DOHH2 (cell line): Measurements from ENCODE around the gene PDE2A.

ENCODE experiments used
- H3F3A ChIP-seq: fragments of 200-600 bp; sonication (generic), shearing (Covaris generic); 2 replicates; pipeline ENCODE4 v1.6.0; 2016; ENCODE audit warnings: antibody characterized with exemption, mild to moderate bottlenecking; ENCODE audit not compliant: control insufficient read depth, insufficient read depth
- H3K27ac ChIP-seq: fragments of 200-600 bp; sonication (generic); 2 replicates; pipeline ENCODE4 v1.5.1; 2014; ENCODE audit warnings: low read depth, mild to moderate bottlenecking, low read length, moderate library complexity
- H3K27me3 ChIP-seq: fragments of 200-600 bp; sonication (generic); 2 replicates; pipeline ENCODE4 v1.6.1; 2014; ENCODE audit warnings: mild to moderate bottlenecking, low read length, mixed read lengths; ENCODE audit not compliant: control insufficient read depth
- H3K36me3 ChIP-seq: fragments of 200-600 bp; sonication (generic); 2 replicates; pipeline ENCODE4 v1.6.1; 2014; ENCODE audit warnings: mild to moderate bottlenecking, low read length, moderate library complexity, mixed read lengths; ENCODE audit not compliant: control insufficient read depth
- H3K4me1 ChIP-seq: fragments of 200-600 bp; sonication (generic); 2 replicates; pipeline ENCODE4 v1.6.1; 2014; ENCODE audit warnings: mild to moderate bottlenecking, low read length, mixed read lengths; ENCODE audit not compliant: control insufficient read depth
- H3K4me2 ChIP-seq: fragments of 200-600 bp; sonication (generic); 2 replicates; pipeline ENCODE4 v1.6.0; 2014; ENCODE audit warnings: mild to moderate bottlenecking, low read length, moderate library complexity
- H3K4me3 ChIP-seq: fragments of 200-600 bp; sonication (generic); 2 replicates; pipeline ENCODE4 v1.5.1; 2014; ENCODE audit warnings: mild to moderate bottlenecking, low read length, mixed read lengths
- H3K79me2 ChIP-seq: fragments of 200-600 bp; sonication (generic); 2 replicates; pipeline ENCODE4 v1.6.1; 2014; ENCODE audit warnings: mild to moderate bottlenecking, low read length, mixed read lengths; ENCODE audit not compliant: control insufficient read depth
- H3K9me2 ChIP-seq: fragments of 200-600 bp; sonication (generic); replicated peaks from 2 replicates; pipeline ENCODE4 v1.6.1; 2014; ENCODE audit warnings: mild to moderate bottlenecking, low read length, mixed read lengths; ENCODE audit not compliant: control insufficient read depth
- H3K9me3 ChIP-seq: fragments of 200-600 bp; sonication (generic); 2 replicates; pipeline ENCODE4 v1.6.1; 2014; ENCODE audit warnings: antibody characterized with exemption, low read length, mixed read lengths; ENCODE audit not compliant: control insufficient read depth, insufficient read depth
- H4K20me1 ChIP-seq: fragments of 200-600 bp; sonication (generic); 2 replicates; pipeline ENCODE4 v1.6.0; 2014; ENCODE audit warnings: low read depth, mild to moderate bottlenecking, antibody characterized with exemption, low read length, moderate library complexity; ENCODE audit not compliant: control insufficient read depth, insufficient read depth
- CTCF ChIP-seq: fragments of 200-600 bp; sonication (generic); IDR thresholded peaks from one replicate; pipeline ENCODE4 v1.5.1; 2014; ENCODE audit warnings: antibody characterized with exemption, mild to moderate bottlenecking, low read depth, low read length; ENCODE audit not compliant: poor library complexity, severe bottlenecking
- EZH2phosphoT487 ChIP-seq: fragments of 200-600 bp; sonication (generic); IDR thresholded peaks from 2 replicates; pipeline ENCODE4 v1.6.1; 2017; ENCODE audit warnings: borderline replicate concordance, mild to moderate bottlenecking, antibody characterized with exemption, low read length, moderate library complexity, mixed read lengths

The PDE2A gene

DNA sequence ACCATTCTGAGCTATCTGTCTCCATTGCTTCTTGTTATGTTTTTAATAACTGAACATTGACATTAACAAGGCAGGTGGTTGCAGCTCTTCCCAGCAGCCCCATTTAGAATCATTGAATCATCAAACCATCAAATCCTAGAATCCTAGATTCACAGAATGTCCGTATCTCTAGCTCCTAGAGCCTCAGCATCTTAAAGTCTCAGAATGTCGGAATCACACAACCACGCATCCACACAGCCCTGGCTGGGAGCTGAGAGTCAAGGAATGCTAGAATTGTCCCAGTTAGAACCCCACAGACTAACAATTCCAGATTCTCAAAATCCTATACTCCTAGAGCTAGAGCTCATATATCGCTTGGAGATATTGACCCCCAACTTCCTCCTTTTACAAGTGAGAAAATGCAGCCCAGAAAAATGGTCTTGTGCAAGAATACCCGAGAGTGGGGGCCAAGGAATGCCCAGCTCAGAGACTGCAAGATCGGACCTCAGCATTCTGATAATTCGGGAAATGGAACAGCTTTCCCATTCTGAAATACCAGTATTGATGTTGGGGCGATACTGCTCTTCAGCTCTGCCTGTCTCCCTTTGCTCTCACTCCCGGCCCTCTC is 38.8 kb downstream of the PDE2A start:
- TF ChIP-seq CTCF (no peak), EZH2phosphoT487 (no peak)
- H3K4me2 ChIP-seq, result no peak overlapping the region
- no peaks in the 10 kb centered on the region for H3K79me2 ChIP-seq
- no peaks in the 10 kb centered on the region for H3K36me3 ChIP-seq
- no peak overlapping the region for H3K27ac ChIP-seq
- H3K4me3 ChIP-seq, result no peak overlapping the region
- no peaks in the 10 kb centered on the region for H3K9me2 ChIP-seq
- no peaks in the 10 kb centered on the region for H3K4me1 ChIP-seq
- H3K27me3 ChIP-seq, result peaks cover 27% of the 10 kb centered on the region
- no peaks in the 10 kb centered on the region for H4K20me1 ChIP-seq
- H3F3A ChIP-seq, result no peaks in the 10 kb centered on the region
- no peaks in the 10 kb centered on the region for H3K9me3 ChIP-seq

DNA sequence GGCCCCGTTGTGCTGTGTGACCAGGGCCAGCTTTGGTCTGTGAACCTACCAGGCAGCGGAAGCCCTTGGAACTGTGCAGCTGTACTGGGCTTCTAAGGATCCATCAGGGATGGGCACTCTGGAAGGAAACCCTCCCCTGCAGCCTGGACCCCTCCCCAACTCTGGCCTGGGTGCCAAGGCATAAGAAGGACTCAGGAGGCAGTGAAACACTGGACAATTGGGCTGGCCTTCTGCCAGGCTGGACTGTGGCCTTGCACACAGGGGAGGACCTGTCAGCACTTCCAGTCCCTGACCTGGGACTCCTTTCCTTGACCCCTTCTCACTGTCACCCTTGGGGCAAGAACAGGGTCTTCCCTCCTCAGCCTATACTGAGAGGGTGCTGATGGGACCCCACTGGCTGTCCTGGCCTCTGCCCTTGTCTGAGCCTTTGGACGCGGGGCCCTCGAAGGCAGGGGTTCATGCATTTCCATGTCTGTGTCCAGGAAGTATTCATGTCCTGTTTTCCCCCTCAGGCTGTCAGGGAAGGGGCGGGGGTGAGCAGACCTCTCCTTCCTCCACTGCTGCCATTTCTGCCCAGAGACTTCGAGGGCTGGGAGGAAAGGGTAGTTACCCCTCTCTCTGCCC is 39.6 kb downstream of the PDE2A start:
- Histone ChIP-seq H3K4me3 (no peak overlapping the region), H3K79me2 (no peaks in the 10 kb centered on the region), H3K27ac (no peak overlapping the region), H4K20me1 (no peaks in the 10 kb centered on the region), H3K9me2 (no peaks in the 10 kb centered on the region), H3K9me3 (no peaks in the 10 kb centered on the region), H3K36me3 (no peaks in the 10 kb centered on the region), H3K27me3 (peaks cover 26% of the 10 kb centered on the region), H3K4me2 (no peak overlapping the region), H3F3A (no peaks in the 10 kb centered on the region), H3K4me1 (no peaks in the 10 kb centered on the region)
- no peak for TF ChIP-seq CTCF
- TF ChIP-seq EZH2phosphoT487, result no peak

DNA sequence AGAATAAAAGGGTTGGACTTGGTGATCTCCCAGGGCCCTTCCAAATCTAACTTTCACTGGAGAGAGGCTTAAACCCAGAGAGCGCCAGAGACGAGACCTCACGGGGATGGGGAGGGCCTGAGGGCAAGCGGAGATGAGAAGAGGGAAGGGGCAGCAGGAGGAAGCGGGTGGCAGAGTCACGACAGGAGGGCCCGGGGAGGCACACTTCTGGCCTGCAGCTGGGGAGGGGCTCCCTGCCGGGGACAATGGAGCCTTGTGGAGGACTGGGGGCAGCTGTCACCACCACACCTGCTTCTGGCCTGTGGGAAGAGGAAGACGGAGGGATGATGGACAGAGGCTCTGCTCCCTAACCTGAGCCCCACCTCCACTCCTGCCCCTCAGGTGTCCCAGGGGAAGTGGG is 40.2 kb downstream of the PDE2A start:
- Histone ChIP-seq H3K36me3 (no peaks in the 10 kb centered on the region), H3K9me3 (no peaks in the 10 kb centered on the region), H3K4me2 (no peak overlapping the region), H4K20me1 (no peaks in the 10 kb centered on the region), H3K4me3 (no peak overlapping the region), H3K9me2 (no peaks in the 10 kb centered on the region), H3K27ac (no peak overlapping the region), H3K27me3 (peaks cover 30% of the 10 kb centered on the region), H3K79me2 (no peaks in the 10 kb centered on the region), H3K4me1 (no peaks in the 10 kb centered on the region), H3F3A (no peaks in the 10 kb centered on the region)
- TF ChIP-seq EZH2phosphoT487 (no peak), CTCF (no peak)
